Uterus (tissue), 2 donors: ENCODE data around the gene RSBN1L.

Source experiments
- CTCF ChIP-seq, 4 experiments: fragments of 200-600 bp in 2 of 4; fragments of 450-650 bp in 2 of 4; sonication (generic) in 2 of 4; IDR thresholded peaks; one replicate each; pipeline ENCODE4 v1.5.1; 2016 to 2019; ENCODE audit warnings: antibody characterized with exemption in 4 of 4, mild to moderate bottlenecking in 2 of 4, moderate library complexity in 1 of 4
- POLR2A ChIP-seq, 2 donors: fragments of 450-650 bp; IDR thresholded peaks; one replicate each; pipeline ENCODE4 v1.6.1; 2016; ENCODE audit warnings: antibody characterized with exemption in 2 of 2, mild to moderate bottlenecking in 1 of 2, moderate library complexity in 1 of 2

- TF ChIP-seq CTCF (IDR thresholded peaks at IDR 0.05) (no peak), POLR2A (IDR thresholded peaks at IDR 0.05) (no peak)
Observed at GRCh38 chr7:77786018-77786417, 89.8 kb downstream of the RSBN1L start.
